GM18868 (cell line): ENCODE measurements around the gene ST6GALNAC5.

Experiments used
- ATAC-seq: cut with Tn5 transposase; IDR thresholded peaks from one replicate; pipeline ENCODE4 v1.9.1; 2021; ENCODE audit warnings: mild to moderate bottlenecking, moderate library complexity; ENCODE audit not compliant: unreplicated experiment

ST6GALNAC5 gene

GRCh38 chr1:77039739-77040138 is 172.5 kb downstream of the ST6GALNAC5 start:
- no peak for ATAC-seq

- ATAC-seq: no peak
Observed at GRCh38 chr1:77040826-77041225, 173.5 kb downstream of the ST6GALNAC5 start.

GRCh38 chr1:77044133-77044849 is 177.0 kb downstream of the ST6GALNAC5 start:
- no peak for ATAC-seq

DNA sequence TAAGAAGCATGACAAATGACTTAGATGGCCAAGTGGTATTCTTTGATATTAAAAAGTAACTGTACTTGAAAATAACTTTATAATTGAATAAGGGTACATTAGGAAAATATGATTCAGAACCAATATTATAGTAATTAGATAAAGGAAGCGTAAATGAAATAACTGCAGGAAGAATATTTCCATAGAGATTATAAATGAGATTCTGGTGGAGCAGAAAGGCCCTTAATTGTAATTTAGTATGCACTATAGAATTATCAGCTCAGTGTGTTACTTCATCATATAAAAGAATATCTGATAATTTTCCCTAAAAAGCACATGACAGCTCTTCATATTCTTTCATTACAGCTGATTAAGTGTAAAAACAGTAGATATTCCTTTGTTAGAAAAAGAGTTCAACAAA is 180.3 kb downstream of the ST6GALNAC5 start:
- no peak for ATAC-seq

DNA sequence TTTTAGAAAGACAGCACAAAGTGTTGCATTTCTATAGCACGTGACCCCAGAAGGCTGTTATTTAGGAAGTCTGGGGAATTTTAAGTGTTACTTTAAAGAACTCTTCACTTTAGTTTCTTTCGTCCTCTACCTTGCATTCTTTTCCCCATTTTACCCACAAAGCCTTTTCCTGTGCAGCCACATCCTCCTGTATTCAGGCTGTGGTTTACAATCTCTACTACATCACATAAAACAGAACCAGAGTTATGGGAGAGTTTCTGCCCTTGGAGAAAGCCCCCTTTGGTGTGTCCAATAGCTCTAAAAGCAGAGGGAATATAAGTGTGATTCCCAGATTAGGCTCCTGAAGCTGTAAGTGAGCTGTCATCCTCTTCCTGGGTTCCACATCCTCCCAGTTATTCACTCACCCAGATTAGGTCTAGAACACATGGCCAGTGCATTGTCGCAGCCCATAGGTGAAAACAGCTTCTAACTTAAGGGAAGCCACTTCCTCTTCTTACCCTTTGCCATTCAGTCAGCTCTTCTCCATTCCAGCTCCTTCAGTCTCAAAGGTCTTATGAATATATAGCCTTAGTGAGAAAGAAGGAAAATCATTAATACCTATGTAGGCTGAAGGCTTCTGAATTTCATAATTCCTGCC is 180.8 kb downstream of the ST6GALNAC5 start:
- ATAC-seq: no peak

GRCh38 chr1:77048615-77049005 is 181.3 kb downstream of the ST6GALNAC5 start:
- no peak for ATAC-seq

DNA sequence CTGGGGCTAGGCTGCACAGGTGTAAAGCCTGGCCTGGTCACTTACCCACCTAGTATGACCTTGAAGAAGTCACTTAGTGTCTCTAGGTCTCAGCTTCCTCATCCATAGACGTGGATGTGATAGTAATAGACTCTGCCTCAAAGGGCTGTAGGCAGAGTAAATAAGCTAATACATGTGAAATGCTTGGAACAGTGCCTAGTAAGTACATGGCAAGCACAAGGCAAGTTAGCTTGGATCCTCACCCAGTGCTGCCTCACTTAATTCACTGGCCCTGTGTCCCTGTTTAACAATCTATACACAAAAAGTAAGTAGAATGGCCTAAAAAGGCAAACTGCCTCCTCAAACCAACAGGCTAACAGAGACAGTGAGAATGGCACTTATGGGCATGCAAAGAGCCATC is 184.1 kb downstream of the ST6GALNAC5 start:
- ATAC-seq: no peak

- ATAC-seq: no peak
Observed at GRCh38 chr1:77056525-77056924, 189.2 kb downstream of the ST6GALNAC5 start.

- ATAC-seq: no peak
Observed at GRCh38 chr1:77057994-77058585, 190.8 kb downstream of the ST6GALNAC5 start.

DNA sequence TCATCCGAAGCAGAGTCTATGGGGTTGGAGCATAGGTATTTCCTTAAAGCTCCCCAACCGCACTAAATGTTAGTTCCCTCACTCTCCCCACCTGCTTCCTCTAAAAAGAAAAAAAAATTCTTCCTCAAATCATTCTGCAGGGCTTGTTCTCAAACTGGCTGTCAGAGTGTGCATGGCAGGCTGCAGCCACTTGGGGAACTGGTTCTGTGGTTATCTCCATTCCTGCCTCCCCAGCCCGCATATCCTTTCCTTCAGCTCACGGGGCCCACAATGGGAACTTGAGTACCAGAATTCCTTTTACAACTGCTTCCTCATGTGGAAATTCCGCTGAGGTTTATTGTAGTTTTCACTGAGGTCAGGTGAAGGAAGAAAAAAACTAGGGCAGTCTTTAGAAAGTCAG is 192.7 kb downstream of the ST6GALNAC5 start:
- no peak for ATAC-seq

DNA sequence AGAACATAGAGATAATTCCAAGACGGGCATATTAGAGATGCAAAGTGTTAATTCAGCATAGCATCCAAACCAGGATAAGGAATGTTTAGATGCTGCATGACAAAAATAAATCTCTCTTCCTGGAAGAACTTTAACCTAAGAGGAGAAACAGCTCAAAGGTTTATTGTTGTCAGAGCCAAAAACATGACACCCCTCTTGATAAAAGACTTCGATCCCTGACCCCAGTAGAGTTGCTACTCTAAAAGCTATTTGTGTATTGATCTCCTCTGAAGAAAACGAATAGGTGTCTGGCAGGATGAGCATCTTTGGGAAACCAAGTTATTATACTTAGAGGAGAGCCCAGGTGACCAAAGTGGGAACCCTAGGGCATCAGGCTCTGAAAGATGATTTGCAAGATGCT is 193.9 kb downstream of the ST6GALNAC5 start:
- ATAC-seq: no peak

DNA sequence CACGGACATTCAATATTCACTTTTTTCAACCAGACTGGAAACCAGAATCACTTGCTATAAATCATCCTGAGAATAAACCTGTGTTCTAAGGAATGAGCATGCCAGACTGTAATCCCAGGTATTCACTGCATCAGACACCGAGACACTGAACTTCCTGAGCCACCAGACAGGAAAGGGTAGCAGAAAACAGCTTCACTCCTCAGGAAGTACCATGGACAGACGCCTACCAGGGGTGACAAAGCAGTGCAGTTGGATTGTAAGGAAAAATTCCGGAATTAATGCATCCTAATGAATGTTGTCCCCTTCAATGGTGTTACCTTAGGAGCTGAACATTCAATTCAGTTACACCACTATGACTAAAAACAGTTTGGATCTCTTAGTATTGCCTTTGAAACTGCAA is 195.8 kb downstream of the ST6GALNAC5 start:
- ATAC-seq: no peak

- ATAC-seq: no peak
Observed at GRCh38 chr1:77064246-77064645, 197.0 kb downstream of the ST6GALNAC5 start.

GRCh38 chr1:77065693-77066342 is 198.5 kb downstream of the ST6GALNAC5 start:
- no peak for ATAC-seq

DNA sequence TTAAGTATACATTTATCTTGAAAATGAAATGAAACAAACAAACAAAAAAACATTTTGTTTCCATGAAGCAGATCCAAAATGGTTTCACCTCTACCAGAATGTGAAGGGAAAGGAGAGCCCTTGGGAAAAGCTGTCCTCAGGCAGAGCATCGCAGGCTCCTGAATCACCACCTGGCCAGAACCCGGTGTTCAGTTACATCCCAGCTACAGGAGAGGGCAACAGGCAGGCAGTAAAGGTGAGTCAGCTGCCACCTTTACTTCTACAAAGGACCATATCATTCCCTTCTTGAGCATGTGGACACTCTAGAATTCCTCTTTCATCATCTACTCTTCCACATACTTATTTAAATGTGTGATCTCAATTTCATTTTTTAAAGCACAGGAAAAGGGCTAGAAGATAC is 200.7 kb downstream of the ST6GALNAC5 start:
- ATAC-seq: no peak

DNA sequence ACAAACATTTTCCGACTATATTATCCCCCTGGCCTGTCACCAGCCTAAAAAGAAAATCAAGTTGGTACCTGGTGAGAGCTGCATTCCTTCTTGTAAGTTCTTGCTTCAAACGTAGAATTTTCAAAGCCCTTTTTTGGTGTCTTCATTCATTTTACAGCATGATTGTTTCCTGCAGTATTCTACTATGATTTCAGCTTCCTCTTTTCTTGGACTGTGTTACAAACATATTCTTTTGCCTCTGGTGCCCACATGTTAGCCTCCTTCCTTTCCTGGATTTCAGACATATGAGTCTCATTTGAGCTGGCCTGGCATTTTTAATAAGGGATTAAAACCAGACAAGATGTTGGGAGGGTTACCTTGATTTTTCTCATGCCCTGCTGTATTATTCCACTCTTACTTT is 209.5 kb downstream of the ST6GALNAC5 start:
- ATAC-seq: no peak

DNA sequence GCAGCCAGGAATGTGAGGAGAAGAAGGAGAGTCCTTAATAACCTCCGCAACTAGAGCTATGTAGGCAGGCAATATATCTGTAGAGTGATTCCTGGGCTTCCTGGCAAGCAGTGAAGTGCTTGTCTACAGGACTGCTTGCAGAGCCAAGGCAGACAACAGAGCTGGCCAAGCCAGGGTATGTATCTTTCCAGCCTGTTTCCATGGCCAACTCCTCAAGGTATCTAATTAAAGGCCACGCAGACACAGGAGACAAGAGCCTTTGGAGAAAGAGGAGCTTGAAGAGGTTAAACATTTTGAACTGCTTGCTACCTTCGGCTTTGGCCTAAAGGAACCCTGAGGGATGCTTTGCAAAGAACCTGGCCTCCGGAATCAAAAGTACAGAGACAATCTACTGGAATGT is 214.6 kb downstream of the ST6GALNAC5 start:
- no peak for ATAC-seq

DNA sequence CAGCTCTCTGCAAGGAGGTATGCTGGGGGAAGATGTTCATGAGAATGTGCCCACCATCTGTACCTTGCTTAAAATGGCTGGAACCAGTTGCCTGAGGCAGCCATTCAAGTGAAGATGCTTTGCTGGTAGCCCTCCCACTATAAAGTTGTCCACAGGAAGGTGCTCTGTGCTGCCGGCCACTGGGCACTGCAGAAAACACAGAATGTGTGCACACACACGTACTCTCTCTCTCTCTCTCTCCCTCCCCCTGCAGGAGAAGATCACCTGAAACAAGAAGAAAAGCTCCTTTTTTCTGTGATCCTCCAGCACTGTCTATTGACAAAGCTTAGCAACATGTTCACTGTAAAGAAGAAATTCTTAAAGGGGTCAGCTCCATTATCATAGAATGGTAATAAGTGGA is 217.2 kb downstream of the ST6GALNAC5 start:
- no peak for ATAC-seq

GRCh38 chr1:77085109-77085508 is 217.8 kb downstream of the ST6GALNAC5 start:
- no peak for ATAC-seq

DNA sequence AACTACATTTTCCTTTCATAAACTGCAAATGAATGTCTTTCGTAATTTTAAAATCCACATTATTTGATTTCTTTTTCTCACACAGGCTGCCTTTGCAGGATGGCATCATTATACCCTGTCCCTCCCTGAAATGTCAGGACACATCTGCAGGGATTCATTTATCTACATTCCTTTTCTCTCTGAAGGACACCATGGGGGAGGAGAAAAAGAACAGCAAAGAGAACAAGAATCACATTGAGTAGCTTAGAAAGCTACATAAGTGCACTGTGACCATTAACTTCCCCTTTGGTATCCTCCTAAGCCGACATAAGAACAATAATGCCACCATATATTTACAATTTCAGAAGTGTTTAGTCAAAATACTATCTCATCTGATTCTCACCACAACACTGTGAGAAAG is 222.5 kb downstream of the ST6GALNAC5 start:
- no peak for ATAC-seq

DNA sequence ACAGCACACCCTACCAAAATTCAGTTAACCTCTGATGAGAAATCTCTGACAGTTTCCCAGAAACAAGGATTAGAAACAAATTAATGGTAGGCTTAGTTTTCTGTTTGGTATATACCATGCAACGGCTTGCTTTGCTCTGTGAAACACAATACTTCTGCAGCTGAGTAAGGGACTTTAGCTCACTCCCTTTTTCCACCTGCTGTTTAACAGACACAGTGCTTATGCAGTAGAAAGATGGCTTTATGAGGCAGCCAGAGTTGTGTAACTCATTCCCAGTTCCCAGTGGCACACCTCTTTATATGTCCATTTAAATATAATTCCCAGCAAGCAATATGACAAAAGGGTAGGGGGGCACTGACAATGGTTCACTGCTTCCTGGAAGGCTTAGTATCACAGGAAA is 228.0 kb downstream of the ST6GALNAC5 start:
- no peak for ATAC-seq
